Endothelial cell of umbilical vein (primary cell): ENCODE data around the gene ARPIN. TPM values are rescaled to one million over a fixed set of nuclear protein-coding genes. Genes with fewer than 3 reads are reported as not detected.

ENCODE experiments used
- BruUV-seq: library from RNA; stranded (reverse); fragments of 400-500 nt; replicated peaks from 2 replicates; lab custom pipeline; 2021; lab: Mats Ljungman, UMichigan
- CTCF ChIA-PET: fragments of 300-600, 350-600 bp; sonication (Branson Sonifier 250); formaldehyde crosslinking; loops from one replicate; lab custom pipeline; 2021; ENCODE audit warnings: antibody characterized with exemption, inconsistent platforms; lab: Charles Lee
- POLR2A ChIA-PET: fragments of 300-600, 350-600 bp; sonication (Branson Sonifier 250); formaldehyde crosslinking; loops from one replicate; lab custom pipeline; 2021; ENCODE audit warnings: antibody characterized with exemption, inconsistent platforms; lab: Charles Lee
- DNase-seq: peaks from one replicate; pipeline ENCODE4 v3.0.0-alpha.2; 2011; ENCODE audit warnings: low read depth, low spot score
- FAIRE-seq: peaks from 2 replicates; lab custom pipeline; 2011; peaks lifted over from hg19 to GRCh38; lab: Jason Lieb, UNC
- H2AFZ ChIP-seq: 2 replicates; pipeline ENCODE4 v1.6.0; 2012; ENCODE audit warnings: low read depth, low read length, control low read depth, inconsistent platforms
- H3K27ac ChIP-seq: 2 replicates; pipeline ENCODE4 v1.5.1; 2011; ENCODE audit warnings: low read depth, mild to moderate bottlenecking, control low read depth, low read length, moderate library complexity; ENCODE audit not compliant: insufficient read depth
- H3K27me3 ChIP-seq, 2 experiments: 2 replicates each; pipeline versions ENCODE4 v1.6.0 to v1.6.1; 2011; ENCODE audit warnings: low read length in 2 of 2, mixed read lengths in 1 of 2; ENCODE audit not compliant: control insufficient read depth in 2 of 2, insufficient read depth in 2 of 2
- H3K36me3 ChIP-seq, 2 experiments: 2 replicates in 1 of 2; 3 replicates in 1 of 2; pipeline ENCODE4 v1.5.1; 2011; ENCODE audit warnings: low read length in 2 of 2, mild to moderate bottlenecking in 1 of 2, moderate library complexity in 1 of 2; ENCODE audit not compliant: control insufficient read depth in 2 of 2, insufficient read depth in 2 of 2; ENCODE audit errors: extremely low read depth in 1 of 2
- H3K4me1 ChIP-seq: 3 replicates; pipeline ENCODE4 v1.5.1; 2011; ENCODE audit warnings: mild to moderate bottlenecking, low read length; ENCODE audit not compliant: control insufficient read depth, insufficient read depth; ENCODE audit errors: extremely low read depth
- H3K4me2 ChIP-seq: 2 replicates; pipeline ENCODE4 v1.6.1; 2011; ENCODE audit warnings: low read length, control low read depth, mixed read lengths; ENCODE audit not compliant: insufficient read depth
- H3K4me3 ChIP-seq, 3 experiments: fragments of 200-600 bp in 1 of 3; sonication (generic), shearing (Covaris generic) in 1 of 3; replicated peaks in 1 of 3; 2 replicates each; pipeline ENCODE4 v1.5.1; 2011 to 2016; ENCODE audit warnings: control low read depth in 3 of 3, low read length in 3 of 3, mild to moderate bottlenecking in 2 of 3, inconsistent platforms in 1 of 3, low read depth in 1 of 3, moderate library complexity in 1 of 3; ENCODE audit not compliant: insufficient read depth in 1 of 3
- H3K79me2 ChIP-seq: 2 replicates; pipeline ENCODE4 v1.6.0; 2012; ENCODE audit warnings: low read length, inconsistent platforms; ENCODE audit not compliant: control insufficient read depth, insufficient read depth
- H3K9ac ChIP-seq: replicated peaks from 2 replicates; pipeline ENCODE3; 2011; ENCODE audit warnings: low read length, control low read depth; ENCODE audit not compliant: insufficient read depth; ENCODE audit errors: extremely low read depth
- H3K9me1 ChIP-seq: replicated peaks from 3 replicates; pipeline ENCODE4 v1.6.0; 2011; ENCODE audit warnings: mild to moderate bottlenecking, low read length; ENCODE audit not compliant: control insufficient read depth, insufficient read depth; ENCODE audit errors: extremely low read depth
- H3K9me3 ChIP-seq: replicated peaks from 2 replicates; pipeline ENCODE4 v1.5.1; 2012; ENCODE audit warnings: low read length, inconsistent platforms; ENCODE audit not compliant: control insufficient read depth, insufficient read depth
- H4K20me1 ChIP-seq: replicated peaks from 2 replicates; pipeline ENCODE3; 2011; ENCODE audit warnings: mild to moderate bottlenecking, low read length; ENCODE audit not compliant: control insufficient read depth, insufficient read depth; ENCODE audit errors: extremely low read depth
- EZH2 ChIP-seq: IDR thresholded peaks from 2 replicates; pipeline ENCODE4 v1.6.1; 2012; ENCODE audit warnings: borderline replicate concordance, low read depth, mild to moderate bottlenecking, moderate library complexity, low read length, inconsistent platforms; ENCODE audit not compliant: severe bottlenecking
- FOS ChIP-seq: IDR thresholded peaks from 2 replicates; pipeline ENCODE4 v1.6.1; 2011; ENCODE audit warnings: mild to moderate bottlenecking, low read length, moderate library complexity, borderline replicate concordance; ENCODE audit not compliant: insufficient read depth
- GATA2 ChIP-seq: IDR thresholded peaks from 2 replicates; pipeline ENCODE4 v1.7.0; 2011; ENCODE audit warnings: low read depth, mild to moderate bottlenecking, moderate library complexity, mixed read lengths, low read length; ENCODE audit not compliant: insufficient read length, insufficient read depth
- JUN ChIP-seq: IDR thresholded peaks from 2 replicates; pipeline ENCODE4 v1.6.1; 2011; ENCODE audit warnings: borderline replicate concordance, low read depth; ENCODE audit not compliant: insufficient read length, insufficient read depth
- MYC ChIP-seq: IDR thresholded peaks from one replicate; pipeline ENCODE4 v1.6.1; 2011; ENCODE audit warnings: mild to moderate bottlenecking, low read depth, low read length
- POLR2A ChIP-seq: IDR thresholded peaks from 2 replicates; pipeline ENCODE4 v1.6.1; 2012; ENCODE audit warnings: low read depth, mild to moderate bottlenecking, control low read depth, low read length
- POLR2AphosphoS5 ChIP-seq: IDR thresholded peaks from 2 replicates; pipeline ENCODE4 v1.6.1; 2012; ENCODE audit warnings: low read depth, mild to moderate bottlenecking, control low read depth, low read length, moderate library complexity; ENCODE audit not compliant: insufficient read depth
- dilution Hi-C: fragments of 300-500 bp; cut with MboI; formaldehyde crosslinking; loops from one replicate; pipeline ENCODE4 v1.15.0; 2019; ENCODE audit warnings: low sequenced_read_pairs; ENCODE audit not compliant: extremely low pct_ligation_motif_present
- intact Hi-C: fragments of 100-400 bp; cut with micrococcal nuclease; formaldehyde crosslinking; loops from one replicate; pipeline ENCODE4 v1.10.0; 2022
- polyA plus RNA-seq, 4 experiments: library from polyadenylated mRNA; depleted of rRNA in 3 of 4; stranded (reverse) in 3 of 4; unstranded in 1 of 4; fragments of >200 nt; gene quantifications; 2 replicates each; pipeline versions ENCODE4 v1.2.1 to v1.2.3, GENCODE V29; 2011 to 2012; ENCODE audit warnings: missing spikeins in 1 of 4
- total RNA-seq: library from RNA; stranded (reverse); gene quantifications from 2 replicates; pipeline ENCODE4 v1.2.3, GENCODE V29; 2021
- TF ChIP-seq, protein P1 (sequence below), 2 donors: IDR thresholded peaks; 1 replicate in 1 of 2; 2 replicates in 1 of 2; pipeline ENCODE4 v1.5.1; 2011; ENCODE audit warnings: low read length in 2 of 2, mild to moderate bottlenecking in 2 of 2, moderate library complexity in 2 of 2, control low read depth in 1 of 2, inconsistent platforms in 1 of 2, low read depth in 1 of 2; ENCODE audit not compliant: insufficient read depth in 1 of 2; ENCODE audit errors: extremely low read depth in 1 of 2
- TF ChIP-seq, protein P2 (sequence below): IDR thresholded peaks from 2 replicates; pipeline ENCODE4 v1.6.1; 2011; ENCODE audit not compliant: insufficient read depth, insufficient read length

ARPIN gene
- total and polyA plus RNA-seq, 2 donors (not counting 3 experiments of a cell fraction or from before 2014, with no cell fraction given) = 13.0 to 23.3 TPM

DNA sequence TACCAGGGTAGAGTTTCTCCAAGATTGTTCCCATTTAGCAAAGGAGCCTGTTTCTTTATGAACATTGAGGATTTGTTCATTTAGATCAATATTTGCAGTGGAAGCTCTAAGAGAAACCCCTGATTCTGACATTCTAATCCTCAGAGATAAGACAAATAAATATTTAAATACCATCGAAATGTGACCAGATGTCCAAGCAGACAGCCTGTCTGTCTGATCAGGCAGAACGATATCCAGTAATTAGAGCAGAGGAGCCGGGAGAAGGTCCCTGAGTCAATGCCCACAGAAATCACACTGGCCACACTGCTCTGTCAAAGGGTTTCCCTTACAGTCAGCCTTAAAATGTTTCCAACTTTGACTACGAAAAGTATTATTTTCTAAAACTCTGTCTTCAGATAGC is 15.7 kb upstream of the ARPIN start:
- no peaks in the 10 kb centered on the region for H3K4me1 ChIP-seq
- no peak for FAIRE-seq
- TF ChIP-seq JUN = no peak
- no peak for TF ChIP-seq MYC
- TF ChIP-seq EZH2 = no peak
- no peak for TF ChIP-seq POLR2A
- TF ChIP-seq POLR2AphosphoS5 = no peak
- no peak for TF ChIP-seq GATA2
- no peak for TF ChIP-seq FOS
- TF ChIP-seq, protein P1, sequence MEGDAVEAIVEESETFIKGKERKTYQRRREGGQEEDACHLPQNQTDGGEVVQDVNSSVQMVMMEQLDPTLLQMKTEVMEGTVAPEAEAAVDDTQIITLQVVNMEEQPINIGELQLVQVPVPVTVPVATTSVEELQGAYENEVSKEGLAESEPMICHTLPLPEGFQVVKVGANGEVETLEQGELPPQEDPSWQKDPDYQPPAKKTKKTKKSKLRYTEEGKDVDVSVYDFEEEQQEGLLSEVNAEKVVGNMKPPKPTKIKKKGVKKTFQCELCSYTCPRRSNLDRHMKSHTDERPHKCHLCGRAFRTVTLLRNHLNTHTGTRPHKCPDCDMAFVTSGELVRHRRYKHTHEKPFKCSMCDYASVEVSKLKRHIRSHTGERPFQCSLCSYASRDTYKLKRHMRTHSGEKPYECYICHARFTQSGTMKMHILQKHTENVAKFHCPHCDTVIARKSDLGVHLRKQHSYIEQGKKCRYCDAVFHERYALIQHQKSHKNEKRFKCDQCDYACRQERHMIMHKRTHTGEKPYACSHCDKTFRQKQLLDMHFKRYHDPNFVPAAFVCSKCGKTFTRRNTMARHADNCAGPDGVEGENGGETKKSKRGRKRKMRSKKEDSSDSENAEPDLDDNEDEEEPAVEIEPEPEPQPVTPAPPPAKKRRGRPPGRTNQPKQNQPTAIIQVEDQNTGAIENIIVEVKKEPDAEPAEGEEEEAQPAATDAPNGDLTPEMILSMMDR (IDR thresholded peaks at IDR 0.05; ENCODE audit: extremely low read depth in 1 of 2, insufficient read depth in 1 of 2, low read depth in 1 of 2, low read length in 2 of 2) = no peak
- TF ChIP-seq, protein P2, sequence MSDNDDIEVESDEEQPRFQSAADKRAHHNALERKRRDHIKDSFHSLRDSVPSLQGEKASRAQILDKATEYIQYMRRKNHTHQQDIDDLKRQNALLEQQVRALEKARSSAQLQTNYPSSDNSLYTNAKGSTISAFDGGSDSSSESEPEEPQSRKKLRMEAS = no peak
- H3K36me3 ChIP-seq = no peaks in the 10 kb centered on the region
- H3K4me2 ChIP-seq = no peak overlapping the region
- no peak overlapping the region for H3K27ac ChIP-seq
- no peak overlapping the region for H3K9ac ChIP-seq
- no peak for DNase-seq
- dilution Hi-C loops (no loop called here), intact Hi-C loops (no loop called here)
- BruUV-seq = no TSS peak
- POLR2A ChIA-PET = no interaction called here
- peaks cover 3 to 4% of the 10 kb centered on the region in 2 experiments for H3K27me3 ChIP-seq
- H3K79me2 ChIP-seq = no peaks in the 10 kb centered on the region
- H4K20me1 ChIP-seq = no peaks in the 10 kb centered on the region
- H3K9me1 ChIP-seq = no peaks in the 10 kb centered on the region
- no peak overlapping the region for H3K4me3 ChIP-seq
- no peaks in the 10 kb centered on the region for H3K9me3 ChIP-seq
- CTCF ChIA-PET = no interaction called here
- no peak overlapping the region for H2AFZ ChIP-seq
